ENCODE measurements around the gene NSF.

Gene NSF

GRCh38 chr17:46758614-46759013 is 168.1 kb downstream of the NSF start:
- DNase-seq (ENCODE audit: low spot score): no peak
- TF ChIP-seq, protein P1, sequence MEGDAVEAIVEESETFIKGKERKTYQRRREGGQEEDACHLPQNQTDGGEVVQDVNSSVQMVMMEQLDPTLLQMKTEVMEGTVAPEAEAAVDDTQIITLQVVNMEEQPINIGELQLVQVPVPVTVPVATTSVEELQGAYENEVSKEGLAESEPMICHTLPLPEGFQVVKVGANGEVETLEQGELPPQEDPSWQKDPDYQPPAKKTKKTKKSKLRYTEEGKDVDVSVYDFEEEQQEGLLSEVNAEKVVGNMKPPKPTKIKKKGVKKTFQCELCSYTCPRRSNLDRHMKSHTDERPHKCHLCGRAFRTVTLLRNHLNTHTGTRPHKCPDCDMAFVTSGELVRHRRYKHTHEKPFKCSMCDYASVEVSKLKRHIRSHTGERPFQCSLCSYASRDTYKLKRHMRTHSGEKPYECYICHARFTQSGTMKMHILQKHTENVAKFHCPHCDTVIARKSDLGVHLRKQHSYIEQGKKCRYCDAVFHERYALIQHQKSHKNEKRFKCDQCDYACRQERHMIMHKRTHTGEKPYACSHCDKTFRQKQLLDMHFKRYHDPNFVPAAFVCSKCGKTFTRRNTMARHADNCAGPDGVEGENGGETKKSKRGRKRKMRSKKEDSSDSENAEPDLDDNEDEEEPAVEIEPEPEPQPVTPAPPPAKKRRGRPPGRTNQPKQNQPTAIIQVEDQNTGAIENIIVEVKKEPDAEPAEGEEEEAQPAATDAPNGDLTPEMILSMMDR (IDR thresholded peaks at IDR 0.05): no peak
- Histone ChIP-seq H3K27ac (no peak overlapping the region), H3K4me3 (no peak overlapping the region)

DNA sequence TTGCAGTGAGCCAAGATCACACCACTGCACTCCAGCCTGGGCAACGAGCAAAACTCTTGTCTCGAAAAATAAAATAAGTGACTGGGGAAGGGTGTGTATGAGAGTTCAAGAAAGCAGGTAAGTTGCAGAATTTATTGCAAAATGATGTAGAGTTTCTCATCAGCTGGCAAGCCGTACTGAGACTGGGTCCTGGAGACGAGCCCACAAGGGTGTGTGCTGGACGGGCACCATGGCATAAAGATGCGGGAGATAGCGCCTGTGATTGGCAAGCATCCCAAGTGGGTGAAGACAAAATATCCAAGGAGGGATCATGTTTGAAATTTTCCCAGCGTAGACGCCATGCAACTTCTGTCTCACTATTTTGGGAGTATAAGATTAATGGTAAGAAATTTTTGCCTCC is 168.7 kb downstream of the NSF start:
- TF ChIP-seq, protein P1 (IDR thresholded peaks at IDR 0.05): no peak
- Histone ChIP-seq H3K27ac (no peak overlapping the region), H3K4me3 (no peak overlapping the region)
- no peak for DNase-seq (ENCODE audit: low spot score)

DNA sequence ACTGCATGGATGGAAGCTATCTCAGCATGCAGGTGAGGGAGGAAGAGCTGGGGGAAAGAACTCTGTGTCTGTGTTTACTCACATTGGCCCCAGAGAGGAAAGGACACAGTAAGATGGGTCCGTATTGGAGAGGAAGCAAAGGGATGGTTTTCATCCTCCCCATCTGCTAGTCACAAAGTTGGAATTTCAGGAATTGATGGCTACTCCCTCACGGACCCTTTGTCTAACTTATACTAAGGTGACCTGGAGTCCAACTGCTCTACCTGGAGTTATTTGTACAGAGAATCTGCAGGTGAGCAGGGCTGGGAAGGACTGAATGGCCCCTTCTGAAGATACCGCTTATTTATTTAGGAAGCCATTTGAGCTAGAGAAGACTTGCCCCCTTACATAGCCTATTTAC is 172.9 kb downstream of the NSF start:
- no peak overlapping the region for H3K27ac ChIP-seq
- TF ChIP-seq, protein P1 (IDR thresholded peaks at IDR 0.05): no peak
- H3K4me3 ChIP-seq: no peak overlapping the region
- no peak for DNase-seq (ENCODE audit: low spot score)

- Histone ChIP-seq H3K4me3 (no peak overlapping the region), H3K27ac (no peak overlapping the region)
- no peak for DNase-seq (ENCODE audit: low spot score)
- TF ChIP-seq, protein P1 (IDR thresholded peaks at IDR 0.05): no peak
Observed at GRCh38 chr17:46764000-46764708, 173.7 kb downstream of the NSF start.

- DNase-seq (ENCODE audit: low spot score): no peak
- Histone ChIP-seq H3K4me3 (no peak overlapping the region), H3K27ac (no peak overlapping the region)
- TF ChIP-seq, protein P1 (IDR thresholded peaks at IDR 0.05): no peak
Observed at GRCh38 chr17:46764709-46765401, 174.4 kb downstream of the NSF start.

GRCh38 chr17:46765453-46765852 is 175.0 kb downstream of the NSF start:
- no peak overlapping the region for H3K4me3 ChIP-seq
- no peak overlapping the region for H3K27ac ChIP-seq
- DNase-seq (ENCODE audit: low spot score): no peak
- TF ChIP-seq, protein P1 (IDR thresholded peaks at IDR 0.05): no peak
